ENCODE results near the gene WDR18. TPM values are rescaled to one million over a fixed set of nuclear protein-coding genes. Genes with fewer than 3 reads are reported as not detected.

Gene WDR18
- total and polyA plus RNA-seq, 2 experiments from 2014 or later, result 143 to 241 TPM

GRCh38 chr19:992670-993055, 8.5 kb downstream of the WDR18 start:
- no peak for DNase-seq (ENCODE audit: low read depth in 1 of 2, low spot score in 1 of 2)
- no peak for TF ChIP-seq CTCF (IDR thresholded peaks at IDR 0.05; ENCODE audit: low read depth, low read length)

GRCh38 chr19:993361-993830, 9.3 kb downstream of the WDR18 start:
- Histone ChIP-seq H3K9me3 (ENCODE audit: low read depth) (no peaks in the 10 kb centered on the region), H3K36me3 (peaks cover 7% of the 10 kb centered on the region), H3K27ac (no peak overlapping the region), H3K4me3 (no peak overlapping the region), H3K27me3 (peaks cover 2% of the 10 kb centered on the region), H3K4me1 (ENCODE audit: low read depth) (no peaks in the 10 kb centered on the region)
- TF ChIP-seq CTCF (IDR thresholded peaks at IDR 0.05; ENCODE audit: low read depth, low read length), result no peak
- no peak for DNase-seq (ENCODE audit: low read depth in 1 of 2, low spot score in 1 of 2)

More at GRCh38 chr19:992670-993055, 8.5 kb downstream of the WDR18 start:
- Histone ChIP-seq H3K27ac (no peak overlapping the region), H3K4me3 (no peak overlapping the region), H3K4me1 (ENCODE audit: low read depth) (no peaks in the 10 kb centered on the region), H3K27me3 (no peaks in the 10 kb centered on the region), H3K9me3 (ENCODE audit: low read depth) (no peaks in the 10 kb centered on the region), H3K36me3 (peaks cover 10% of the 10 kb centered on the region)

- Histone ChIP-seq H3K27ac (no peak overlapping the region), H3K36me3 (peaks cover 4% of the 10 kb centered on the region), H3K4me1 (ENCODE audit: low read depth) (no peaks in the 10 kb centered on the region), H3K9me3 (ENCODE audit: low read depth) (no peaks in the 10 kb centered on the region), H3K27me3 (peaks cover 7% of the 10 kb centered on the region), H3K4me3 (no peak overlapping the region)
- DNase-seq (ENCODE audit: low read depth in 1 of 2, low spot score in 1 of 2), result no peak
- no peak for TF ChIP-seq CTCF (IDR thresholded peaks at IDR 0.05; ENCODE audit: low read depth, low read length)
Measured at GRCh38 chr19:993831-994393, 9.8 kb downstream of the WDR18 start.

- peaks cover 13% of the 10 kb centered on the region for H3K27me3 ChIP-seq
- H3K4me1 ChIP-seq (ENCODE audit: low read depth), result no peaks in the 10 kb centered on the region
- H3K4me3 ChIP-seq, result no peak overlapping the region
- no peak for TF ChIP-seq CTCF (IDR thresholded peaks at IDR 0.05; ENCODE audit: low read depth, low read length)
- no peak overlapping the region for H3K27ac ChIP-seq
- H3K9me3 ChIP-seq (ENCODE audit: low read depth), result no peaks in the 10 kb centered on the region
- H3K36me3 ChIP-seq, result peaks cover 4% of the 10 kb centered on the region
- DNase-seq (ENCODE audit: low read depth in 1 of 2, low spot score in 1 of 2), result no peak
Measured at GRCh38 chr19:994516-994915, 10.4 kb downstream of the WDR18 start.

GRCh38 chr19:995051-995827, 11.1 kb downstream of the WDR18 start:
- peaks cover 4% of the 10 kb centered on the region for H3K36me3 ChIP-seq
- H3K4me1 ChIP-seq (ENCODE audit: low read depth), result no peaks in the 10 kb centered on the region
- H3K27me3 ChIP-seq, result peaks cover 18% of the 10 kb centered on the region
- no peaks in the 10 kb centered on the region for H3K9me3 ChIP-seq (ENCODE audit: low read depth)
- no peak for TF ChIP-seq CTCF (IDR thresholded peaks at IDR 0.05; ENCODE audit: low read depth, low read length)
- no peak overlapping the region for H3K4me3 ChIP-seq
- H3K27ac ChIP-seq, result no peak overlapping the region
- no peak for DNase-seq (ENCODE audit: low read depth in 1 of 2, low spot score in 1 of 2)

Data from cardiac muscle cell (in vitro differentiated cells and primary cell).